ENCODE data around the gene TMEM196.
"Not testable (repeated sequence)": the region's sequence is repeated elsewhere in the genome, so short reads cannot be mapped to it uniquely, and the experiment has no call there.

Gene TMEM196

DNA sequence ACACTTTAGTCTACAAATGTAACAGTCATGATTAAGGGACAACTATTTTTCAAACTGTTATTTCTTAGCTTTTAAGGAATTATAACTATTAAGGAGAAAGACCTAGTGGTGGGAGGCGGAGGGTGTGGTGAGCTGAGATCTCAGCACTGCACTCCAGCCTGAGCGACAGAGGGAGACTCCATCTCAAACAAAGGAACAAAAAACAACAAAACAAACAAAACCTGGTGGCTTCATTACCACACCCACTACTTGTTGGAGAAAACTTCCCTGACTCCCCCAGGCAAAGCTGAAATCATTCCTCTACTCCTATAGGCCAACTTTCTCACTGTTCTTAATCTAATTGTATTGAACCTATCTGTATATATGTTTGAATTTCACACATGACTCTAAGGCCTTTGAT lies 67.8 kb downstream of the TMEM196 start:
- DNase-seq, result no peak

DNA sequence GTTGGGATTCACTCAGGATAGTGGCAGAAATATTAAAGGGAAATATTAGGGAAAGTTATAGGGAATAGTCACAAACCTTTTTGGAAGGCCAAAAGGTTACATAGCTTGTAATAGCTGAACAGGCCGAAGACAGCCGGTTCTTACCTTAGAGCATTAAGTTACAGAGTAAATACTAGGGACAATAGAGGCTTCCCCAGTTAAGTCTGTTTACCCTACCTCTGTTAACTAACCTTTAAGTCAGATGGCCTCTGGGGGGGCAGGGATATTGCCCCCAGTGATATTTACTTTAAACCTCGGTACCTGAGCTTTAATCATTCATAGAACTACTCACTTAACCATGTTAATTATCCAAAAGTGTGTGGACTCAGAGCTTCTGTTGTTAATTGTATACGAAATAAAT lies 71.9 kb downstream of the TMEM196 start:
- no peak for DNase-seq

GRCh38 chr7:19700936-19701335 lies 72.5 kb downstream of the TMEM196 start:
- no peak for DNase-seq

- no peak for DNase-seq
Measured at GRCh38 chr7:19698331-19698730, 75.1 kb downstream of the TMEM196 start.

- DNase-seq, result no peak
Measured at GRCh38 chr7:19696926-19697325, 76.5 kb downstream of the TMEM196 start.

DNA sequence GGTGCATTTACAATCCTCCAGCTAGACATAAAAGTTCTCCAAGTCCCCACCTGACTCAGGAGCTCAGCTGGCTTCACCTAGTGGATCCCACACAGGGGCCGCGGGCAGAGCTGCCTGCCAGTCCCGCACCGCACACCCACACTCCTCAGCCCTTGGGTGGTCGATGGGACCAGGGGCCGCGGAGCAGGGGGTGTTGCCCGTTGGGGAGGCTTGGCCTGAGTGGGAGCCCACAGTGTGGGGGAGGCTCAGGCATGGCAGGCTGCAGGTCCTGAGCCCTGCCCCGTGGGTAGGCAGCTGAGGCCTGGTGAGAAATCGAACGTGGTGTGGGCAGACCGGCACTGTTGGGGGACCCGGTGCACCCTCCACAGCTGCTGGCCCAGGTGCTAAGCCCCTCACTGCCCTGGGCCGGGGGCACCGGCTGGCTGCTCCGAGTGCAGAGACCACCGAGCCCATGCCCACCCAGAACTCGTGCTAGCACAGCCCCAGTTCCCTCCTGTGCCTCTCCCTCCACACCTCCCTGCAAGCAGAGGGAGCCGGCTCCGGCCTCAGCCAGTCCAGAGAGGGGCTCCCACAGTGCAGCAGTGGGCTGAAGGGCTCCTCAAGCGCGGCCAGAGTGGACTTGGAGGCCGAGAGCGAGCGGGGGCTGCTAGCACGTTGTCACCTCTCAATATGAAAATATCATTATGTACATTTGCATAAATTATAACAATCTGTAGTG lies 81.1 kb downstream of the TMEM196 start:
- no peak for DNase-seq

- no peak for DNase-seq
Measured at GRCh38 chr7:19690736-19691135, 82.7 kb downstream of the TMEM196 start.

DNA sequence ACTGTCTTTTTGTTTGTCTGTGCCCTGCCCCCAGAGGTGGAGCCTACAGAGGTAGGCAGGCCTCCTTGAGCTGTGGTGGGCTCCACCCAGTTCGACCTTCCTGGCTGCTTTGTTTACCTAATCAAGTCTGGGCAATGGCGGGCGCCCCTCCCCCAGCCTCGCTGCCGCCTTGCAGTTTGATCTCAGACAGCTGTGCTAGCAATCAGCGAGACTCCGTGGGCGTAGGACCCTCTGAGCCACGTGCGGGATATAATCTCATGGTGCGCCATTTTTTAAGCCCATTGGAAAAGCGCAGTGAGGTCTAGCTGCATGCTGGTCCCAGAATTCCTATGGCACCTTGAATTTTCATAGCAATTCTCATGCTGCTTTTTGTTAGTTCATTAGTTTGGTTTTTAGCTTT lies 84.3 kb downstream of the TMEM196 start:
- not testable (repeated sequence) for DNase-seq

DNA sequence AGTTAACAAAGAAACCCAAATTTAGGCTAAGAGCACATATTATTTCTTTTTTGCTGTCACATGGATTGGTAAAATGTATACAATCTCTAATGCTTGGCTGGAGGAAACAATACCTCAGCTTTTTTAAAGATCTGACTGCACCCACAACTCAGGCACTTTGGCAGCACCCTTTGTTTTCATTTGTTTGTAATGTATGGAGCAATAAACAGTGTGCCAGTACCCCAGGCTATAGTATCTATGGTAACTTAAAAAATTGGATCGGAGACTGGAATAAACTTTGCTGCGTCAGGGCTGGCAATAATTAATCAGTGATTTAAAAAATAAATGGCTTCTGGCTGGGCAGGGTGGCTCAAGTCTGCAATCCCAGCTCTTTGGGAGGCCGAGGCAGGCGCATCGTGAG lies 91.8 kb downstream of the TMEM196 start:
- DNase-seq, result no peak

DNA sequence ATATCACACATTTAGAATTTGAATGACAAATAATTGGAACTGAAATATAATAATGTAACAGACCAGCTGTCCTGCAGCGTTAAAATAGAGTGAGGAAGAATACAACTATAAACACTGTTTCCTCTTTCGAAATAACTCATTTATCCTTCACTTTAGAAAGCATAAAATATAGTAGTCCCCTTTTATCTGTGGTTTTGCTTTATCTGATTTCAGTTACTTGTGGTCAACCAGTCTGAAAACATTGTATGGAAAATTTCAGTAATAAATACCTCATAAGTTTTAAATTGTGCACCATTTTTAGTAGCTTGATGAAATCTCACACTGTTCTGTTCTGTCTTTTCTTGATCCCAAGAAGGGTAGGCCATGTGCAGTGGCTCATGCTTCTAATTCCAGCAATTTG lies 96.2 kb downstream of the TMEM196 start:
- DNase-seq, result peak; percentile 23

GRCh38 chr7:19675816-19676215 lies 97.6 kb downstream of the TMEM196 start:
- no peak for DNase-seq

DNA sequence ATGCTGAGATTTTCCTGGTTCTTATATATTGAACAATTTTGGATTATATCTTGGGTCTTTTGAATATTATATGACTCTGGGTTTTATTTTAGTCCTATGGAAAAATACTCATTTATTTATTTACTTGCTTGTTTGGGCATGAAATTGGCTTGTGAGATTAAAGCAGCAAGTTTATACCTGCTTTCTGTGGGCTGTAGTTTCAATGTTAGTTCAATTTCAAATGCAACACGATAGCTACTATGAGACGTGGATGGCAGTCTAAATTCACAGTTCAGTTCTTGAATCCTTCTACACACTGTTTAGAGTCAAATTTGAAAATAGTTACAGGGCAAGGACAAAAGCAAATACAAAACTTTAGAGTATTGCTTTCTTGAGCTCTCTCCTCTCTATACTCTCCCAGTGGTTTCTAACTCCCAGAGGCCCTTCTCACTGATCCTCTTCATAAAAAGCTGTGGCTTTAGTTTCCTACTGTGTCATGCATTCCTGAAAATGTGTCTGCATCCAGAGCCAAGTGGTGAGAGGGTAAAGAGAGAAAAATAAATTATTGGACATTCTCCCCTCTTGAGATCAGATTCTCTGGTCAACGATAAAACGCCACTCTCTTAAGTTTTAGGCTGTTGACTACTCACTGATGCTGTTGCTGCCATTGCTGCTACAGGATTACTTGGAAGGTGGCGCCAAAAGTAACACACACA lies 99.0 kb downstream of the TMEM196 start:
- no peak for DNase-seq

- DNase-seq, result no peak
Measured at GRCh38 chr7:19670806-19671205, 102.6 kb downstream of the TMEM196 start.

Data from activated CD4-positive, alpha-beta T cell treated with anti-CD3 and anti-CD28 coated beads, Interleukin-10, Interleukin-2, amounts not matched to agents 100 ng/mL and 50 ng/mL, durations not matched to agents 16 hours and 8 hours (primary cell).